IPS-20b (cell line): ENCODE results near the gene A1CF.
"Not testable (repeated sequence)": the region's sequence is repeated elsewhere in the genome, so short reads cannot be mapped to it uniquely, and the experiment has no call there.

ENCODE experiments used
- H3K27ac ChIP-seq: one replicate; pipeline ENCODE4 v1.5.1; 2013; ENCODE audit warnings: low read length
- H3K27me3 ChIP-seq: 2 replicates; pipeline ENCODE4 v1.6.1; 2013; ENCODE audit warnings: mild to moderate bottlenecking, low read length, inconsistent platforms; ENCODE audit not compliant: insufficient read depth
- H3K36me3 ChIP-seq: 2 replicates; pipeline ENCODE4 v1.6.1; 2013; ENCODE audit warnings: low read depth, mild to moderate bottlenecking, inconsistent platforms, low read length, moderate library complexity; ENCODE audit not compliant: insufficient read depth
- H3K4me1 ChIP-seq: 2 replicates; pipeline ENCODE4 v1.6.1; 2013; ENCODE audit warnings: mild to moderate bottlenecking, control low read depth, inconsistent platforms, low read length, moderate library complexity; ENCODE audit not compliant: insufficient read depth
- H3K4me3 ChIP-seq: 2 replicates; pipeline ENCODE4 v1.5.1; 2013; ENCODE audit warnings: mild to moderate bottlenecking, low read length, inconsistent platforms
- H3K9ac ChIP-seq: 2 replicates; pipeline ENCODE4 v1.6.1; 2013; ENCODE audit warnings: low read depth, mild to moderate bottlenecking, inconsistent platforms, low read length, moderate library complexity
- H3K9me3 ChIP-seq: 2 replicates; pipeline ENCODE4 v1.6.1; 2013; ENCODE audit warnings: mild to moderate bottlenecking, low read depth, low read length, inconsistent platforms; ENCODE audit not compliant: insufficient read depth

Gene A1CF

GRCh38 chr10:50774868-50775267, 110.6 kb downstream of the A1CF start:
- not testable (repeated sequence) for H3K9me3 ChIP-seq, H3K27me3 ChIP-seq, H3K4me1 ChIP-seq

GRCh38 chr10:50772042-50772441, 113.4 kb downstream of the A1CF start:
- not testable (repeated sequence) for H3K27ac ChIP-seq, H3K9me3 ChIP-seq, H3K27me3 ChIP-seq, H3K36me3 ChIP-seq, H3K4me1 ChIP-seq, H3K9ac ChIP-seq, H3K4me3 ChIP-seq

More at GRCh38 chr10:50774868-50775267, 110.6 kb downstream of the A1CF start:
- not testable (repeated sequence) for H3K9ac ChIP-seq, H3K36me3 ChIP-seq, H3K4me3 ChIP-seq, H3K27ac ChIP-seq

- H3K9me3 ChIP-seq, H3K27me3 ChIP-seq, H3K4me3 ChIP-seq, H3K9ac ChIP-seq, H3K36me3 ChIP-seq, H3K4me1 ChIP-seq, H3K27ac ChIP-seq: not testable (repeated sequence)
Observed at GRCh38 chr10:50766774-50767513, 118.5 kb downstream of the A1CF start.
